ENCODE data around the gene TMEM44. TPM values are rescaled to one million over a fixed set of nuclear protein-coding genes. Genes with fewer than 3 reads are reported as not detected.
A peak's percentile ranks its signal among the peaks of the same experiment; 100 is the strongest.

The TMEM44 gene
- total RNA-seq, 2 experiments from 2014 or later: 4.4 to 5.0 TPM

DNA sequence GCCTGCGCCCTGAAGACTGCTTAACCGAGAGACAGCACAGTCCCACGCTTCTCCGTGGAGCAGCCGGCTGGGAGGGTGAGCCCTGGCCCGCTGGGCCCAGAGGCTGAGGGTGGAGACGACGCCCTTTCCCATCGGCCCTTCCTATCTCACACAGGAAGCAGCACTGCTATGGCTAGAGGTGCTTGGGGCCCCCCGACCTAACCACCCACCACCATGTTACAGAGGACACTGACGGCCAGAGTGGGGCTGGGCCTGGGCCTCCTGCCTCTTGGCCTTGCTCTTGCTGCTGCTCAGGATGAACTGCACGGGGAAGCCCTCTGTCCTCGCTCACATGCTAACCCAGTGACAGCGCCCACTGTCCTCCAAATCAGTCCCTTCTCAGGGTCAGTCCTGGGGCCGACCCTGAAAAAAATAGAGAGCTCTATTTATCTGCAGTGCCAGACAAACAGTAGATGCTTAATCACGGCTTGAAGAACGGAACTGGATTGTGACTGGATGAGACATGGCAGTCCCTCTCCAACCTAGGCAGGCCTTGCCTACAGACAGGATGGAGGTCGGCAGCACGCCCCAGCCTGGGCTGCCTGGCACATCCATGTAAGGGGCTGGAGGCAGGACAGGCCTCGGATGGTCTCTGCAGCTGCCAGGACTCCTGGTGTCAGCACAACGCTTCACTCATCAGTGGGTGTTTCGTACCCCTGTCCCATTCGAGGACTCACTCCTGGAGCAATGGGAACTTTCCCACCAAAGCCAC lies 14.2 kb downstream of the TMEM44 start:
- H3K36me3 Mint-ChIP-seq (ENCODE audit: low read depth): no peaks in the 10 kb centered on the region
- H3K27me3 Mint-ChIP-seq: no peaks in the 10 kb centered on the region
- no peak overlapping the region for H3K27ac Mint-ChIP-seq
- ChIA-PET CTCF (interaction anchor here (1.3 kb wide), 1 partner anchor 15 kb away, joined by 3 read pairs; no protein-coding TSS in a partner anchor), POLR2A (no interaction called here)
- H3K4me3 Mint-ChIP-seq: no peak overlapping the region
- ATAC-seq: no peak
- H3K4me1 Mint-ChIP-seq (ENCODE audit: low read depth): no peaks in the 10 kb centered on the region
- intact Hi-C loops (cut with micrococcal nuclease): no loop called here
- H3K9me3 Mint-ChIP-seq: no peaks in the 10 kb centered on the region
- no peak for DNase-seq
- TF ChIP-seq, protein P1, sequence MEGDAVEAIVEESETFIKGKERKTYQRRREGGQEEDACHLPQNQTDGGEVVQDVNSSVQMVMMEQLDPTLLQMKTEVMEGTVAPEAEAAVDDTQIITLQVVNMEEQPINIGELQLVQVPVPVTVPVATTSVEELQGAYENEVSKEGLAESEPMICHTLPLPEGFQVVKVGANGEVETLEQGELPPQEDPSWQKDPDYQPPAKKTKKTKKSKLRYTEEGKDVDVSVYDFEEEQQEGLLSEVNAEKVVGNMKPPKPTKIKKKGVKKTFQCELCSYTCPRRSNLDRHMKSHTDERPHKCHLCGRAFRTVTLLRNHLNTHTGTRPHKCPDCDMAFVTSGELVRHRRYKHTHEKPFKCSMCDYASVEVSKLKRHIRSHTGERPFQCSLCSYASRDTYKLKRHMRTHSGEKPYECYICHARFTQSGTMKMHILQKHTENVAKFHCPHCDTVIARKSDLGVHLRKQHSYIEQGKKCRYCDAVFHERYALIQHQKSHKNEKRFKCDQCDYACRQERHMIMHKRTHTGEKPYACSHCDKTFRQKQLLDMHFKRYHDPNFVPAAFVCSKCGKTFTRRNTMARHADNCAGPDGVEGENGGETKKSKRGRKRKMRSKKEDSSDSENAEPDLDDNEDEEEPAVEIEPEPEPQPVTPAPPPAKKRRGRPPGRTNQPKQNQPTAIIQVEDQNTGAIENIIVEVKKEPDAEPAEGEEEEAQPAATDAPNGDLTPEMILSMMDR (IDR thresholded peaks at IDR 0.05): no peak

DNA sequence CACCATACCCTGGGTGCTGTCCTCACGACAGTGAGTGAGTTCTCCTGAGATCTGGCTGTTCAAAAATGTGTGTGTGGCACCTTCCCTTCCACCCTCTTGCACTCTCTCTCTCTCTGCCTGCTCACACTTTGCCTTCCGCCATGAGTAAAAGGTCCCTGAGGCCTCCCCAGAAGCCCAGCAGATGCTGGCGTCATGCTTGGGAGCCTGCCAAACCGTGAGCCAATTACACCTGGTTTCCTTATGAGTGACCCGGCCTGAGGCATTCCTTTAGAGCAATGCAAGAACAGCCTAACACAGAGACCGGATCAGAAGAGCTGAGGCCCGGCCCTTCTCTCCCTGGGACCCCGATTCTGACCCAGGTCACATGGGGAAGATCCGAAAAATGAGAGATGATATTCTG lies 15.4 kb downstream of the TMEM44 start:
- TF ChIP-seq, protein P1 (IDR thresholded peaks at IDR 0.05): no peak
- Mint-ChIP-seq H3K27me3 (no peaks in the 10 kb centered on the region), H3K27ac (no peak overlapping the region), H3K4me1 (ENCODE audit: low read depth) (no peaks in the 10 kb centered on the region), H3K36me3 (ENCODE audit: low read depth) (no peaks in the 10 kb centered on the region), H3K9me3 (no peaks in the 10 kb centered on the region), H3K4me3 (no peak overlapping the region)
- intact Hi-C loops (cut with micrococcal nuclease): no loop called here
- POLR2A ChIA-PET: no interaction called here
- DNase-seq (no peak), ATAC-seq (no peak)
- CTCF ChIA-PET: interaction anchor here (1.7 kb wide), 1 partner anchor 71 kb away, joined by 3 read pairs; no protein-coding TSS in a partner anchor

DNA sequence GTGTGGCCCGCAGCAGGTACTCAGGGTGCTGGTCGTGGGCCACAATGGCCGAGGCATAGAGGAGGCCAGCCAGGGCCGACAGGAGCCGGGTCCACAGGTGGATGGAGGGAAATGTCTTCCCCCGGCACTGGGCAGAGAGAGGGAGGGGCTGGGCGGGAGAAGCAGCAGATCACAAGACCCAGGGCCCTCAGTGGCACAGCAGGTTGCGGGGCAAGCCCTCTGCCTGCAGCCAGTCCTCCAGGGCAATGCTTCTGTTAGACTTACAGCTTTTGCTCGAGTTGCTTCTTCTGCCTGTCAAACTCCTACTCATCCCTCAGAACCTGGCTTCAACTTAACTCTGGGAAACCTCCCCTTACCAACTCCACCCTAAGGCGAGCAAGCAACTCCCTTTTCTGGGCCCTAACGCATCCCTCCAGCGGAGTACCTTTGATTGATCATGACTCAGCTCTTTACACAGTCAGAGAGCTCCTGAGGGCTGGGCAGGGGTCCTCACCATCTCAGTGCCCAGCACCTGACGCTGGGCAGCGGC lies 16.0 kb downstream of the TMEM44 start:
- Mint-ChIP-seq H3K27me3 (no peaks in the 10 kb centered on the region), H3K4me1 (ENCODE audit: low read depth) (peaks cover 2% of the 10 kb centered on the region), H3K9me3 (no peaks in the 10 kb centered on the region), H3K36me3 (ENCODE audit: low read depth) (no peaks in the 10 kb centered on the region), H3K27ac (no peak overlapping the region), H3K4me3 (no peak overlapping the region)
- TF ChIP-seq, protein P1 (IDR thresholded peaks at IDR 0.05): no peak
- intact Hi-C loops (cut with micrococcal nuclease): no loop called here
- no peak for ATAC-seq
- POLR2A ChIA-PET: no interaction called here
- no peak for DNase-seq
- CTCF ChIA-PET: interaction anchor here (1.7 kb wide), 1 partner anchor 71 kb away, joined by 3 read pairs; no protein-coding TSS in a partner anchor

DNA sequence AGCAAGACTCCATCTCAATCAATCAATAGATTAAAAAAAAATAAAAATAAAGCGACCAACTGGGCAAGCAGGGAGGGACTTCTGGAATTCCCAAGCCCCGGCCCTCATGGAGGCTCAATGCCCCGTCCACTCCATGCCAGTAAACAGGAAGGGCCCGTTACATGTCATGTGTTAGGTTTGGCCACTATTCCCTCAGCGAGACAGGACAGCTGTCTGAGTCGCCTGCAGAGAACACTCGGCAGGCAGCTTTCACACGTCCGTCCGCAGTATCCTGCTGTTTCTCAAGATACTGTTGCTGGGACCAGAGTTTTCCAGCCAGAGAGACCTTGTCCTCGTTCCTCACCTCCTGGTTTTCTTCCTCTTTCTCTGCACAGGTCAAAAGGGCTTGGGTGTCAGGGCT lies 18.0 kb downstream of the TMEM44 start:
- TF ChIP-seq, protein P1 (IDR thresholded peaks at IDR 0.05): no peak
- intact Hi-C loops (cut with micrococcal nuclease): no loop called here
- ATAC-seq: no peak
- ChIA-PET POLR2A (no interaction called here), CTCF (no interaction called here)
- H3K27me3 Mint-ChIP-seq: no peaks in the 10 kb centered on the region
- no peak overlapping the region for H3K4me3 Mint-ChIP-seq
- H3K9me3 Mint-ChIP-seq: no peaks in the 10 kb centered on the region
- H3K36me3 Mint-ChIP-seq (ENCODE audit: low read depth): no peaks in the 10 kb centered on the region
- H3K27ac Mint-ChIP-seq: no peak overlapping the region
- H3K4me1 Mint-ChIP-seq (ENCODE audit: low read depth): peaks cover 3% of the 10 kb centered on the region
- DNase-seq: no peak

DNA sequence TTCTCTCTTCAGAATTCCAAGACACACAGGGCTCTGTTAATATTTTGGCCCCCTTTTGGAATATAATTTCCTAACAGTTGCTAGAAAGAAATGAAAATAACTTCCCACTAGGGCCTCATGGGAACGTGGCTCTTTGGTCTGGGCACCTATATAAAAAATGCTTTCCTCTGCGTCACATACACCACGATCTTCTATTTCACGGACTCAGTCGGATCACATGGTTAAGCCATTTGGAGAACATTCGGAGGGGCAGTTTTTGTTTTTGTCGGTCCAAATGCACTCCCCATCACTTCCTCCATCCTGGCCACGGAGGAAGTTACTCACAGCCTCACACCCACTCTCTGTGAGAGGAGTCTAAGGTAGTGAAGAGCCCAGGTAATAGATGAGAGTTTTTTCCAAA lies 21.0 kb downstream of the TMEM44 start:
- Mint-ChIP-seq H3K27me3 (no peaks in the 10 kb centered on the region), H3K27ac (no peak overlapping the region), H3K36me3 (ENCODE audit: low read depth) (no peaks in the 10 kb centered on the region), H3K4me1 (ENCODE audit: low read depth) (peaks cover 3% of the 10 kb centered on the region), H3K9me3 (no peaks in the 10 kb centered on the region), H3K4me3 (no peak overlapping the region)
- TF ChIP-seq, protein P1 (IDR thresholded peaks at IDR 0.05): no peak
- intact Hi-C loops (cut with micrococcal nuclease): no loop called here
- DNase-seq (peak; percentile 11), ATAC-seq (no peak)
- POLR2A ChIA-PET: no interaction called here
- CTCF ChIA-PET: no interaction called here

All from activated CD8-positive, alpha-beta T cell treated with anti-CD3 and anti-CD28 coated beads for 36 hours (primary cell).